Neural cell (in vitro differentiated cells): Measurements from ENCODE around the gene RAET1E. TPM values are rescaled to one million over a fixed set of nuclear protein-coding genes. Genes with fewer than 3 reads are reported as not detected.

ENCODE experiments used
- H2AFZ ChIP-seq: fragments of 200-600, 300-800 bp; sonication (generic), shearing (Covaris generic); 2 replicates; pipeline ENCODE4 v1.6.0; 2014; ENCODE audit warnings: low read depth, mild to moderate bottlenecking, antibody characterized with exemption, low read length, moderate library complexity
- H3F3A ChIP-seq: fragments of 200-600 bp; shearing (Covaris generic); 2 replicates; pipeline ENCODE4 v1.6.1; 2016; ENCODE audit warnings: mild to moderate bottlenecking, moderate library complexity, mixed read lengths, antibody characterized with exemption, low read length; ENCODE audit not compliant: insufficient read depth, poor library complexity, severe bottlenecking
- H3K27ac ChIP-seq: fragments of 200-600, 300-800 bp; sonication (generic), shearing (Covaris generic); 2 replicates; pipeline ENCODE4 v1.5.1; 2014; ENCODE audit warnings: mild to moderate bottlenecking, low read length, moderate library complexity
- H3K27me3 ChIP-seq: fragments of 300-800, 200-600 bp; sonication (generic), shearing (Covaris generic); 2 replicates; pipeline ENCODE4 v1.6.0; 2014; ENCODE audit warnings: mild to moderate bottlenecking, low read depth, low read length, moderate library complexity; ENCODE audit not compliant: insufficient read depth
- H3K36me3 ChIP-seq: fragments of 300-800, 200-600 bp; sonication (generic), shearing (Covaris generic); 2 replicates; pipeline ENCODE4 v1.5.1; 2014; ENCODE audit warnings: mild to moderate bottlenecking, antibody characterized with exemption, low read length, moderate library complexity; ENCODE audit not compliant: insufficient read depth
- H3K4me2 ChIP-seq: fragments of 300-800, 200-600 bp; sonication (generic), shearing (Covaris generic); 2 replicates; pipeline ENCODE4 v1.6.0; 2014; ENCODE audit warnings: mild to moderate bottlenecking, low read length
- H3K4me3 ChIP-seq: fragments of 300-800, 200-600 bp; sonication (generic), shearing (Covaris generic); 2 replicates; pipeline ENCODE4 v1.5.1; 2014; ENCODE audit warnings: mild to moderate bottlenecking, low read length, moderate library complexity
- H3K79me2 ChIP-seq: fragments of 200-600 bp; shearing (Covaris generic); replicated peaks from 2 replicates; pipeline ENCODE4 v1.6.0; 2014; ENCODE audit warnings: mild to moderate bottlenecking, low read length, moderate library complexity; ENCODE audit not compliant: insufficient read depth
- H3K9ac ChIP-seq: fragments of 300-800, 200-600 bp; sonication (generic), shearing (Covaris generic); 2 replicates; pipeline ENCODE4 v1.6.1; 2016; ENCODE audit warnings: mild to moderate bottlenecking, low read length, mixed read lengths
- H3K9me2 ChIP-seq: fragments of 200-600 bp; shearing (Covaris generic); 2 replicates; pipeline ENCODE4 v1.6.1; 2016; ENCODE audit warnings: mild to moderate bottlenecking, low read length, mixed read lengths; ENCODE audit not compliant: insufficient read depth
- H3K9me3 ChIP-seq: fragments of 200-600, 300-800 bp; sonication (generic), shearing (Covaris generic); 2 replicates; pipeline ENCODE4 v1.6.1; 2016; ENCODE audit warnings: mild to moderate bottlenecking, mixed run types, low read length, moderate library complexity, mixed read lengths
- H4K20me1 ChIP-seq: fragments of 200-600 bp; shearing (Covaris generic); 2 replicates; pipeline ENCODE4 v1.6.1; 2016; ENCODE audit warnings: mild to moderate bottlenecking, mixed run types; ENCODE audit not compliant: insufficient read depth
- CTCF ChIP-seq: fragments of 450-650 bp; IDR thresholded peaks from 2 replicates; pipeline ENCODE4 v1.5.1; 2014; ENCODE audit warnings: antibody characterized with exemption, mild to moderate bottlenecking, moderate library complexity; ENCODE audit not compliant: poor library complexity, severe bottlenecking
- EP300 ChIP-seq: fragments of 450-650 bp; conservative IDR thresholded peaks from 2 replicates; pipeline ENCODE4 v1.6.1; 2014; ENCODE audit warnings: antibody characterized with exemption, mild to moderate bottlenecking, moderate library complexity; ENCODE audit not compliant: poor library complexity, severe bottlenecking
- EZH2 ChIP-seq: fragments of 200-600, 300-800 bp; shearing (Covaris generic), sonication (generic); IDR thresholded peaks from 2 replicates; pipeline ENCODE4 v1.6.1; 2014; ENCODE audit warnings: antibody characterized with exemption, low read length, borderline replicate concordance, mild to moderate bottlenecking; ENCODE audit not compliant: insufficient read depth, poor library complexity, severe bottlenecking
- MXI1 ChIP-seq: fragments of 450-650 bp; conservative IDR thresholded peaks from 2 replicates; pipeline ENCODE4 v1.6.1; 2014; ENCODE audit warnings: antibody characterized with exemption, mild to moderate bottlenecking; ENCODE audit not compliant: poor library complexity, severe bottlenecking
- POLR2AphosphoS5 ChIP-seq: IDR thresholded peaks from 2 replicates; pipeline ENCODE4 v1.6.1; 2012
- RAD21 ChIP-seq: fragments of 450-650 bp; conservative IDR thresholded peaks from 2 replicates; pipeline ENCODE4 v1.6.1; 2014; ENCODE audit warnings: antibody characterized with exemption, mild to moderate bottlenecking, moderate library complexity
- SMC3 ChIP-seq: fragments of 450-650 bp; conservative IDR thresholded peaks from 2 replicates; pipeline ENCODE4 v1.6.1; 2014; ENCODE audit warnings: antibody characterized with exemption, mild to moderate bottlenecking, moderate library complexity; ENCODE audit not compliant: poor library complexity
- TAF1 ChIP-seq: IDR thresholded peaks from 2 replicates; pipeline ENCODE4 v1.6.1; 2012; ENCODE audit warnings: low read depth
- polyA plus RNA-seq: library from polyadenylated mRNA; depleted of rRNA; stranded (reverse); fragments of >200 nt; gene quantifications from 2 replicates; pipeline ENCODE4 v1.2.3, GENCODE V29; 2014
- TF ChIP-seq, protein P1 (sequence below): IDR thresholded peaks from 2 replicates; pipeline ENCODE4 v1.6.1; 2012; ENCODE audit warnings: borderline replicate concordance

The RAET1E gene
- polyA plus RNA-seq, 1 donor from 2014 or later: not detected

DNA sequence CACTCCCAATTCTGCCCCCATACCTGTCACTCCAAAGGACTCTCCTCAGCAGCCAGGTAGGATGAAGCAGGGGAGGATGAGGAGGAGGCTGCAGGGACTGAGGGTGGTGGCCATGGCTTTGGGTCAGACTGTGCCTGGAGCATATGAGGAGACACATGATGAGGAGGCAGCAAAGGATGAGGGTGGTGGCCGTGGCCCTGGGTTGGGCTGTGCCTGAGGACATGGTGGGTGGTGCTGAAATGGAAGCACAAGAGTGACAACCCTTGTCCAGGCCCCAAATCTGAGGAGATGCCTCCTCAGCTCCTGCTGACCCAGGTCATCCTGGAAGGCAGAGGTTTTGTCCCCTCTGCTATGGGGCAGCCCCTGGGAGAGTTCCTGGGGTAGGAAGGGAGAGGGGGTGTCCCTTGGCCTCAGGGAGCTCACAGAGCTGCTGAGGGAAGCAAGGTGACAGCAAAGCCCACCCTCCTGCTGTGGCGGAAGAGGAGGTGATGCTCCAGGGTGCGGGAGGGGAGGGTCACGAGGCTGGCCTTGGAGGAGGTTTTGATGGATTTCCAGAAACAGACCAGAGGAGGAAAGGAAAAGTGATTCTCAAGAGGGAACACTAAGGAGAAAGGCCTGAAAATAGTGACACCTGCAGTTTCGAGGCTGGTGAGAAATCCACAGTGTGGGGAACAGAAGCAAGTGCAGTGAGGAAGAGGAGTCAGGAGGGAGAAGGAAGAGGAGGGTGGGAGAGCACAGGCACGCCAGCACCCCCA is 20.4 kb upstream of the RAET1E start:
- Histone ChIP-seq H3F3A (no peaks in the 10 kb centered on the region), H3K9ac (no peak overlapping the region), H3K9me2 (no peaks in the 10 kb centered on the region), H3K4me2 (no peak overlapping the region), H3K27ac (no peak overlapping the region), H3K27me3 (peaks cover 38% of the 10 kb centered on the region), H3K36me3 (no peaks in the 10 kb centered on the region), H3K9me3 (no peaks in the 10 kb centered on the region), H3K4me3 (no peak overlapping the region), H3K79me2 (no peaks in the 10 kb centered on the region), H4K20me1 (no peaks in the 10 kb centered on the region), H2AFZ (no peak overlapping the region)
- TF ChIP-seq EP300 (no peak), EZH2 (no peak), POLR2AphosphoS5 (no peak), RAD21 (no peak), MXI1 (no peak), CTCF (no peak), TAF1 (no peak), SMC3 (no peak)
- TF ChIP-seq, protein P1, sequence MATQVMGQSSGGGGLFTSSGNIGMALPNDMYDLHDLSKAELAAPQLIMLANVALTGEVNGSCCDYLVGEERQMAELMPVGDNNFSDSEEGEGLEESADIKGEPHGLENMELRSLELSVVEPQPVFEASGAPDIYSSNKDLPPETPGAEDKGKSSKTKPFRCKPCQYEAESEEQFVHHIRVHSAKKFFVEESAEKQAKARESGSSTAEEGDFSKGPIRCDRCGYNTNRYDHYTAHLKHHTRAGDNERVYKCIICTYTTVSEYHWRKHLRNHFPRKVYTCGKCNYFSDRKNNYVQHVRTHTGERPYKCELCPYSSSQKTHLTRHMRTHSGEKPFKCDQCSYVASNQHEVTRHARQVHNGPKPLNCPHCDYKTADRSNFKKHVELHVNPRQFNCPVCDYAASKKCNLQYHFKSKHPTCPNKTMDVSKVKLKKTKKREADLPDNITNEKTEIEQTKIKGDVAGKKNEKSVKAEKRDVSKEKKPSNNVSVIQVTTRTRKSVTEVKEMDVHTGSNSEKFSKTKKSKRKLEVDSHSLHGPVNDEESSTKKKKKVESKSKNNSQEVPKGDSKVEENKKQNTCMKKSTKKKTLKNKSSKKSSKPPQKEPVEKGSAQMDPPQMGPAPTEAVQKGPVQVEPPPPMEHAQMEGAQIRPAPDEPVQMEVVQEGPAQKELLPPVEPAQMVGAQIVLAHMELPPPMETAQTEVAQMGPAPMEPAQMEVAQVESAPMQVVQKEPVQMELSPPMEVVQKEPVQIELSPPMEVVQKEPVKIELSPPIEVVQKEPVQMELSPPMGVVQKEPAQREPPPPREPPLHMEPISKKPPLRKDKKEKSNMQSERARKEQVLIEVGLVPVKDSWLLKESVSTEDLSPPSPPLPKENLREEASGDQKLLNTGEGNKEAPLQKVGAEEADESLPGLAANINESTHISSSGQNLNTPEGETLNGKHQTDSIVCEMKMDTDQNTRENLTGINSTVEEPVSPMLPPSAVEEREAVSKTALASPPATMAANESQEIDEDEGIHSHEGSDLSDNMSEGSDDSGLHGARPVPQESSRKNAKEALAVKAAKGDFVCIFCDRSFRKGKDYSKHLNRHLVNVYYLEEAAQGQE: no peak

GRCh38 chr6:149917679-149918078 is 19.8 kb upstream of the RAET1E start:
- no peaks in the 10 kb centered on the region for H3K9me2 ChIP-seq
- H3K4me2 ChIP-seq: no peak overlapping the region

More at GRCh38 chr6:149917679-149918078, 19.8 kb upstream of the RAET1E start:
- Histone ChIP-seq H3K9ac (no peak overlapping the region), H3F3A (no peaks in the 10 kb centered on the region), H3K36me3 (no peaks in the 10 kb centered on the region), H3K4me3 (no peak overlapping the region), H4K20me1 (no peaks in the 10 kb centered on the region), H3K9me3 (no peaks in the 10 kb centered on the region), H3K79me2 (no peaks in the 10 kb centered on the region), H3K27ac (no peak overlapping the region), H2AFZ (no peak overlapping the region), H3K27me3 (peaks cover 31% of the 10 kb centered on the region)
- no peak for TF ChIP-seq EP300
- no peak for TF ChIP-seq SMC3
- no peak for TF ChIP-seq POLR2AphosphoS5
